HEK293 (cell line): ENCODE measurements around the gene CKS2.

Source experiments
- CTCF ChIP-seq: fragments of 450-650 bp; formaldehyde crosslinking; IDR thresholded peaks from 2 replicates; pipeline ENCODE4 v1.5.1; 2016; ENCODE audit warnings: missing biosample characterization, missing genetic modification characterization
- PRDM1 ChIP-seq: fragments of 450-650 bp; formaldehyde crosslinking; IDR thresholded peaks from 2 replicates; pipeline ENCODE4; 2016; ENCODE audit warnings: missing biosample characterization, missing genetic modification characterization
- ZNF449 ChIP-seq: fragments of 450-650 bp; formaldehyde crosslinking; IDR thresholded peaks from 2 replicates; pipeline ENCODE4 v1.5.1; 2017; ENCODE audit warnings: missing biosample characterization, mild to moderate bottlenecking, missing genetic modification characterization, moderate library complexity

DNA sequence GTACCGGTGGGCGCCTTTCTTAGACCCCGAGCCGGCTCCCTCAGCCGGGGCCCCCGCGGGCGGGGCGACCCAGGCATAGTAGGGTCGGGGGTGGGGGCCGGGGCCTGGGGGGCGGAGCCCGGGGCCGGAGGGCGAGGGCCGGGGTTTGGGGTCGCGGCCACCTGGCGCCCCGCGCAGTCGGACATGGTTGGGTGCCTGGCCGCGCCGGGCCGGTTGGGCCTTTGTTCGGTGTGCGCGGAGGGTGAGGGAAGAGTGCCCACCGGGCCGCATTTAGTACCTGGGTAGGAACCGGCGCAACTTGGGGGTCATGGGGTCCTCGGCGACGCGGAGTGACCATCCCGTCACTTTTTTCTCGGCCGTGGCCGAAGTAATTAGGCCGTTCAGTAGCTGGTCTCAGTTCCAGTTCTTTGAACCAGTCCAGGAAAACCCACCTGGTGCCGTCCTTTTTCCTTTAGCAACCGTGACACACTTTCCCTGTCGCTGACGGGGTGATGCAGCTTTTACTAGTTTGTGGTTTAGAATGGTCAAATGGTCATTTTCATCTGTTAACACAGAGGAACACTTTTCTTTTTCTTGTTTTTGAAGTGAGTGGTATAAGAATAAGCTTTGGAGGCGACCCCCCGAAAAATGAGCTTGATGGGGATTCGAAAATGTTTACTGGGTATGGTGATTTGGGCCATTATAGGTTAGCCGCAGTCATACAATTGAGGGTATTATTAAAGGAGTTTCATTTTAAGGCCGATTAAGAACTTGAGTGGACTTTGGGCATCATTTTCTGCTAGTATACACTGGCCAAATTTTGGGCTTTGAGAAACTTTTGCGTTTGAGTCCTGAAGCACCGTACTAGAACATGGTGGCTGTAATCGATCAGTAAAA, 589 bp downstream of the CKS2 start:
- no peak for TF ChIP-seq ZNF449 (tag by site-specific recombination)
- TF ChIP-seq PRDM1 (tag by site-specific recombination), result peak; percentile 51; the same call in 1 of the 2 replicates
- no peak for TF ChIP-seq CTCF (tag by site-specific recombination)
